Left ventricle myocardium superior (tissue), 1 donor: Measurements from ENCODE around the gene MGMT. TPM values are rescaled to one million over a fixed set of nuclear protein-coding genes. Genes with fewer than 3 reads are reported as not detected.

ENCODE experiments used
- ATAC-seq: fragments of 200-7000 bp; cut with Tn5 transposase; one replicate; pipeline ENCODE4 v1.9.1; 2020; ENCODE audit warnings: mild to moderate bottlenecking, moderate library complexity
- DNase-seq: peaks from one replicate; pipeline ENCODE4 v3.0.0-alpha.2; 2020
- intact Hi-C: fragments of 100-400 bp; cut with micrococcal nuclease; formaldehyde crosslinking; loops from one replicate; pipeline ENCODE4 v1.11.0; 2022
- total RNA-seq: library from RNA; stranded (reverse); fragmentation: NEBNext Ultra II Directional; extraction: Animal tissue kit (Norgen Biotek cat#: 25700); gene quantifications from one replicate; pipeline ENCODE4 v1.2.1, GENCODE V29; 2021
- donor health status: DM: no; HTN: yes; CAD: no; lungs with severe emphysema.

MGMT gene
- total RNA-seq, 1 donor from 2014 or later = 16.7 TPM

GRCh38 chr10:129656642-129657041 is 189.6 kb downstream of the MGMT start:
- DNase-seq (no peak), ATAC-seq (no peak)
- intact Hi-C loops = no loop called here

GRCh38 chr10:129657297-129658017 is 190.4 kb downstream of the MGMT start:
- ATAC-seq = no peak
- DNase-seq = no peak
- intact Hi-C loops = no loop called here

GRCh38 chr10:129658376-129659072 is 191.5 kb downstream of the MGMT start:
- DNase-seq = no peak
- no peak for ATAC-seq
- intact Hi-C loops = no loop called here

- intact Hi-C loops = no loop called here
- DNase-seq = no peak
- no peak for ATAC-seq
These were observed 192.6 kb downstream of the MGMT start for GRCh38 chr10:129659508-129660268.

GRCh38 chr10:129660569-129660968 is 193.5 kb downstream of the MGMT start:
- ATAC-seq = no peak
- DNase-seq = no peak
- intact Hi-C loops = no loop called here

GRCh38 chr10:129662426-129662825 is 195.4 kb downstream of the MGMT start:
- DNase-seq (no peak), ATAC-seq (no peak)
- intact Hi-C loops = no loop called here

GRCh38 chr10:129670124-129670523 is 203.1 kb downstream of the MGMT start:
- no peak for ATAC-seq
- DNase-seq = no peak
- intact Hi-C loops = no loop called here

- no peak for DNase-seq
- intact Hi-C loops = no loop called here
- no peak for ATAC-seq
These were observed 206.3 kb downstream of the MGMT start for GRCh38 chr10:129673292-129673691.

- ATAC-seq (no peak), DNase-seq (no peak)
- intact Hi-C loops = no loop called here
These were observed 208.2 kb downstream of the MGMT start for GRCh38 chr10:129675027-129675769.

- ATAC-seq = no peak
- no peak for DNase-seq
- intact Hi-C loops = no loop called here
These were observed 209.0 kb downstream of the MGMT start for GRCh38 chr10:129676014-129676413.

GRCh38 chr10:129677377-129677927 is 210.4 kb downstream of the MGMT start:
- intact Hi-C loops = no loop called here
- ATAC-seq = no peak
- DNase-seq = no peak

- intact Hi-C loops = no loop called here
- ATAC-seq (peak; percentile 52), DNase-seq (no peak)
These were observed 211.1 kb downstream of the MGMT start for GRCh38 chr10:129678186-129678585.

GRCh38 chr10:129679207-129679606 is 212.2 kb downstream of the MGMT start:
- ATAC-seq = no peak
- intact Hi-C loops = no loop called here
- DNase-seq = no peak

GRCh38 chr10:129680661-129681344 is 213.8 kb downstream of the MGMT start:
- ATAC-seq = no peak

GRCh38 chr10:129681856-129682255 is 214.8 kb downstream of the MGMT start:
- DNase-seq (no peak), ATAC-seq (no peak)
- intact Hi-C loops = no loop called here

More at GRCh38 chr10:129680661-129681344, 213.8 kb downstream of the MGMT start:
- intact Hi-C loops = no loop called here
- DNase-seq = no peak

- ATAC-seq = no peak
These were observed 216.5 kb downstream of the MGMT start for GRCh38 chr10:129683519-129683918.

GRCh38 chr10:129683920-129684319 is 216.9 kb downstream of the MGMT start:
- no peak for ATAC-seq
- intact Hi-C loops = no loop called here
- DNase-seq = no peak

More at GRCh38 chr10:129683519-129683918, 216.5 kb downstream of the MGMT start:
- intact Hi-C loops = no loop called here
- DNase-seq = no peak

- ATAC-seq = no peak
- intact Hi-C loops = no loop called here
These were observed 218.2 kb downstream of the MGMT start for GRCh38 chr10:129685271-129685670.

GRCh38 chr10:129689671-129690071 is 222.6 kb downstream of the MGMT start:
- no peak for DNase-seq
- intact Hi-C loops = no loop called here
- ATAC-seq = peak; percentile 78

More at GRCh38 chr10:129685271-129685670, 218.2 kb downstream of the MGMT start:
- DNase-seq = no peak
